Fibroblast of gingiva (primary cell): ENCODE measurements around the gene RANGRF.
"Not testable (repeated sequence)": the region's sequence is repeated elsewhere in the genome, so short reads cannot be mapped to it uniquely, and the experiment has no call there.

Experiments
- DNase-seq: peaks from one replicate; pipeline ENCODE4 v3.0.0-alpha.2; 2011; ENCODE audit warnings: low read depth

The RANGRF gene

GRCh38 chr17:8288336-8289102 is at the start of gene RANGRF:
Gene RANGRF, plus strand, starts transcription at chr17:8288670. Its CDS starts 119 bp downstream, at chr17:8288789.
- DNase-seq, result peak; percentile 84

- DNase-seq, result no peak
Observed at GRCh38 chr17:8243827-8244226, 44.6 kb upstream of the RANGRF start.

- no peak for DNase-seq
Observed at GRCh38 chr17:8244768-8245167, 43.7 kb upstream of the RANGRF start.

- peak; percentile 88 for DNase-seq
Observed at GRCh38 chr17:8248751-8249607, 39.5 kb upstream of the RANGRF start, which contains the start of gene PFAS. Gene PFAS, plus strand, starts transcription at chr17:8249289. Its CDS starts 4,649 bp downstream, at chr17:8253938.

- DNase-seq, result no peak
Observed at GRCh38 chr17:8249621-8250500, 38.6 kb upstream of the RANGRF start.

GRCh38 chr17:8251411-8251810 is 37.1 kb upstream of the RANGRF start:
- DNase-seq, result not testable (repeated sequence)

GRCh38 chr17:8253801-8254200 is 34.7 kb upstream of the RANGRF start:
- DNase-seq, result no peak

GRCh38 chr17:8254881-8255280 is 33.6 kb upstream of the RANGRF start:
- DNase-seq, result no peak

- no peak for DNase-seq
Observed at GRCh38 chr17:8255499-8255898, 33.0 kb upstream of the RANGRF start.

- DNase-seq, result no peak
Observed at GRCh38 chr17:8256291-8256690, 32.2 kb upstream of the RANGRF start.

- no peak for DNase-seq
Observed at GRCh38 chr17:8256691-8257090, 31.8 kb upstream of the RANGRF start.

GRCh38 chr17:8257801-8258200 is 30.7 kb upstream of the RANGRF start:
- no peak for DNase-seq

GRCh38 chr17:8264320-8264719 is 24.1 kb upstream of the RANGRF start:
- DNase-seq, result no peak

GRCh38 chr17:8264836-8265542 is 23.5 kb upstream of the RANGRF start:
- no peak for DNase-seq

GRCh38 chr17:8266648-8267479 is 21.6 kb upstream of the RANGRF start:
- DNase-seq, result no peak

GRCh38 chr17:8267480-8268147 is 20.9 kb upstream of the RANGRF start:
- DNase-seq, result no peak

GRCh38 chr17:8268550-8269298 is 19.7 kb upstream of the RANGRF start:
- no peak for DNase-seq

- no peak for DNase-seq
Observed at GRCh38 chr17:8272421-8272820, 16.0 kb upstream of the RANGRF start.

GRCh38 chr17:8273884-8274444 is 14.5 kb upstream of the RANGRF start:
- no peak for DNase-seq
